ENCODE measurements around the gene GPR35. TPM values are rescaled to one million over a fixed set of nuclear protein-coding genes. Genes with fewer than 3 reads are reported as not detected.

GPR35 gene
- polyA plus RNA-seq, 1 experiment: 0.17 TPM

- DNase-seq (ENCODE audit: low read depth): no peak
- ChIA-PET POLR2A (no interaction called here), CTCF (interaction anchor here (0.9 to 1.7 kb wide), 3 partner anchors 9 to 26 kb away, joined by 3 to 5 read pairs (median 4); no protein-coding TSS in a partner anchor)
- H3K36me3 ChIP-seq (ENCODE audit: control insufficient read depth, insufficient read depth, low read length): peaks cover 22% of the 10 kb centered on the region
- no peaks in the 10 kb centered on the region for H3K27me3 ChIP-seq (ENCODE audit: control insufficient read depth, insufficient read depth, low read length)
- TF ChIP-seq CTCF (IDR thresholded peaks at IDR 0.05; ENCODE audit: insufficient read depth, low read depth, low read length): no peak
- no peak overlapping the region for H3K4me3 ChIP-seq (ENCODE audit: low read depth, low read length)
Observed at GRCh38 chr2:240593026-240593702, 32.1 kb upstream of the GPR35 start.

GRCh38 chr2:240593703-240594451, 31.4 kb upstream of the GPR35 start:
- H3K4me3 ChIP-seq (ENCODE audit: low read depth, low read length): no peak overlapping the region
- H3K36me3 ChIP-seq (ENCODE audit: control insufficient read depth, insufficient read depth, low read length): peaks cover 23% of the 10 kb centered on the region
- CTCF ChIA-PET: interaction anchor here (0.9 to 1.7 kb wide), 4 partner anchors 9 to 27 kb away, joined by 3 to 5 read pairs (median 4); no protein-coding TSS in a partner anchor
- POLR2A ChIA-PET: no interaction called here
- H3K27me3 ChIP-seq (ENCODE audit: control insufficient read depth, insufficient read depth, low read length): no peaks in the 10 kb centered on the region
- DNase-seq (ENCODE audit: low read depth): no peak
- TF ChIP-seq CTCF (IDR thresholded peaks at IDR 0.05; ENCODE audit: insufficient read depth, low read depth, low read length): no peak

- Histone ChIP-seq H3K27me3 (ENCODE audit: control insufficient read depth, insufficient read depth, low read length) (no peaks in the 10 kb centered on the region), H3K4me3 (ENCODE audit: low read depth, low read length) (no peak overlapping the region), H3K36me3 (ENCODE audit: control insufficient read depth, insufficient read depth, low read length) (peaks cover 21% of the 10 kb centered on the region)
- DNase-seq (ENCODE audit: low read depth): no peak
- ChIA-PET CTCF (interaction anchor here (1.1 to 1.7 kb wide), 3 partner anchors 9 to 28 kb away, joined by 3 to 5 read pairs (median 4); no protein-coding TSS in a partner anchor), POLR2A (no interaction called here)
- TF ChIP-seq CTCF (IDR thresholded peaks at IDR 0.05; ENCODE audit: insufficient read depth, low read depth, low read length): no peak
Observed at GRCh38 chr2:240594511-240595380, 30.5 kb upstream of the GPR35 start.

GRCh38 chr2:240595381-240596079, 29.8 kb upstream of the GPR35 start:
- no peak for TF ChIP-seq CTCF (IDR thresholded peaks at IDR 0.05; ENCODE audit: insufficient read depth, low read depth, low read length)
- no peak for DNase-seq (ENCODE audit: low read depth)
- Histone ChIP-seq H3K4me3 (ENCODE audit: low read depth, low read length) (no peak overlapping the region), H3K27me3 (ENCODE audit: control insufficient read depth, insufficient read depth, low read length) (no peaks in the 10 kb centered on the region), H3K36me3 (ENCODE audit: control insufficient read depth, insufficient read depth, low read length) (peaks cover 21% of the 10 kb centered on the region)
- POLR2A ChIA-PET: no interaction called here
- CTCF ChIA-PET: no interaction called here

All from BJ (cell line).